LNCaP clone FGC (cell line): ENCODE results near the gene ZNF780A.

Source experiments
- DNase-seq: peaks from one replicate; pipeline ENCODE4 v3.0.0-alpha.2; 2011; ENCODE audit warnings: low read depth
- H3K4me3 ChIP-seq: 2 replicates; pipeline ENCODE4 v1.5.1; 2011; ENCODE audit warnings: mild to moderate bottlenecking, low read depth, low read length, control low read depth
- CTCF ChIP-seq: IDR thresholded peaks from 2 replicates; pipeline ENCODE4 v1.5.1; 2012; ENCODE audit warnings: mild to moderate bottlenecking; ENCODE audit not compliant: control insufficient read depth, insufficient read depth; ENCODE audit errors: extremely low read depth

The ZNF780A gene

GRCh38 chr19:40026597-40026970 lies 64.2 kb downstream of the ZNF780A start:
- DNase-seq, result no peak
- no peak overlapping the region for H3K4me3 ChIP-seq
- TF ChIP-seq CTCF, result no peak

GRCh38 chr19:40025938-40026596 lies 64.7 kb downstream of the ZNF780A start:
- DNase-seq, result no peak
- no peak for TF ChIP-seq CTCF
- no peak overlapping the region for H3K4me3 ChIP-seq

- no peak for DNase-seq
- no peak for TF ChIP-seq CTCF
- H3K4me3 ChIP-seq, result no peak overlapping the region
Measured at GRCh38 chr19:40023969-40024368, 66.8 kb downstream of the ZNF780A start.
